ENCODE measurements around the gene CREB1.

DNA sequence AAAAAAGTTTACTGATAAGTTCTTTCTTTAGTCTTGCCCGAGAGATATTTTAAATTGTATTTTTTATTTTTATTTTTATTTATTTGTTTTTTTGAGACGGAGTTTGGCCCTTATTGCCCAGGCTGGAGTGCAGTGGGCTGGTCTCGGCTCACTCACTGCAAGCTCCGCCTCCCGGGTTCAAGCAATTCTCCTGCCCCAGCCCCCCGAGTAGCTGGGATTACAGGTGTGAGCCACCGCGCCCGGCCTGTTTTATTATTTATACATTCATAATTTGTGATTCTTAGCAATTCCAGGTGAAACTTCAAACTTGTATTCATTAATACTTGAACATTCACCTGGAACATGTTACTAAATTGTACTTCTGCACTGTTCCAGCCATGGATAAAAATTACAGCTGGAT, 2.9 kb downstream of the CREB1 start:
- TF ChIP-seq, protein P1, sequence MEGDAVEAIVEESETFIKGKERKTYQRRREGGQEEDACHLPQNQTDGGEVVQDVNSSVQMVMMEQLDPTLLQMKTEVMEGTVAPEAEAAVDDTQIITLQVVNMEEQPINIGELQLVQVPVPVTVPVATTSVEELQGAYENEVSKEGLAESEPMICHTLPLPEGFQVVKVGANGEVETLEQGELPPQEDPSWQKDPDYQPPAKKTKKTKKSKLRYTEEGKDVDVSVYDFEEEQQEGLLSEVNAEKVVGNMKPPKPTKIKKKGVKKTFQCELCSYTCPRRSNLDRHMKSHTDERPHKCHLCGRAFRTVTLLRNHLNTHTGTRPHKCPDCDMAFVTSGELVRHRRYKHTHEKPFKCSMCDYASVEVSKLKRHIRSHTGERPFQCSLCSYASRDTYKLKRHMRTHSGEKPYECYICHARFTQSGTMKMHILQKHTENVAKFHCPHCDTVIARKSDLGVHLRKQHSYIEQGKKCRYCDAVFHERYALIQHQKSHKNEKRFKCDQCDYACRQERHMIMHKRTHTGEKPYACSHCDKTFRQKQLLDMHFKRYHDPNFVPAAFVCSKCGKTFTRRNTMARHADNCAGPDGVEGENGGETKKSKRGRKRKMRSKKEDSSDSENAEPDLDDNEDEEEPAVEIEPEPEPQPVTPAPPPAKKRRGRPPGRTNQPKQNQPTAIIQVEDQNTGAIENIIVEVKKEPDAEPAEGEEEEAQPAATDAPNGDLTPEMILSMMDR (IDR thresholded peaks at IDR 0.05; ENCODE audit: low read depth, low read length): no peak
- TF ChIP-seq EZH2phosphoT487 (IDR thresholded peaks at IDR 0.05; ENCODE audit: low read depth): no peak
